ENCODE measurements around the gene COMMD1.
A peak's percentile ranks its signal among the peaks of the same experiment; 100 is the strongest.

COMMD1 gene

GRCh38 chr2:61924895-61925663 lies 19.6 kb downstream of the COMMD1 start:
- Histone ChIP-seq H3K4me3 (ENCODE audit: low read depth, low read length) (no peak overlapping the region), H3K27me3 (ENCODE audit: control insufficient read depth, insufficient read depth, low read length) (no peaks in the 10 kb centered on the region), H3K9me3 (ENCODE audit: control insufficient read depth, insufficient read depth, low read depth, low read length) (peaks cover 8% of the 10 kb centered on the region), H3K9ac (ENCODE audit: low read length) (no peak overlapping the region), H3K36me3 (ENCODE audit: control insufficient read depth, insufficient read depth, low read length) (no peaks in the 10 kb centered on the region), H3K27ac (ENCODE audit: low read depth, low read length) (no peak overlapping the region), H3K4me1 (ENCODE audit: control insufficient read depth, insufficient read depth, low read length) (no peaks in the 10 kb centered on the region; the same call in 1 of the 2 replicates)

- Histone ChIP-seq H3K4me3 (ENCODE audit: low read depth, low read length) (no peak overlapping the region), H3K27me3 (ENCODE audit: control insufficient read depth, insufficient read depth, low read length) (no peaks in the 10 kb centered on the region), H3K9ac (ENCODE audit: low read length) (no peak overlapping the region)
Measured at GRCh38 chr2:61926531-61927477, 21.3 kb downstream of the COMMD1 start.

GRCh38 chr2:61928826-61929461 lies 23.5 kb downstream of the COMMD1 start:
- H3K4me3 ChIP-seq (ENCODE audit: low read depth, low read length) = no peak overlapping the region
- no peaks in the 10 kb centered on the region for H3K27me3 ChIP-seq (ENCODE audit: control insufficient read depth, insufficient read depth, low read length)
- peaks cover 13% of the 10 kb centered on the region for H3K9me3 ChIP-seq (ENCODE audit: control insufficient read depth, insufficient read depth, low read depth, low read length)
- no peak overlapping the region for H3K27ac ChIP-seq (ENCODE audit: low read depth, low read length)
- no peaks in the 10 kb centered on the region for H3K36me3 ChIP-seq (ENCODE audit: control insufficient read depth, insufficient read depth, low read length)
- no peak overlapping the region for H3K9ac ChIP-seq (ENCODE audit: low read length)
- no peaks in the 10 kb centered on the region; the same call in 1 of the 2 replicates for H3K4me1 ChIP-seq (ENCODE audit: control insufficient read depth, insufficient read depth, low read length)

More at GRCh38 chr2:61926531-61927477, 21.3 kb downstream of the COMMD1 start:
- Histone ChIP-seq H3K4me1 (ENCODE audit: control insufficient read depth, insufficient read depth, low read length) (no peaks in the 10 kb centered on the region; the same call in 1 of the 2 replicates), H3K27ac (ENCODE audit: low read depth, low read length) (0 out of 2 replicates have a peak overlapping the region, but pooled peaks have one; percentile 29), H3K9me3 (ENCODE audit: control insufficient read depth, insufficient read depth, low read depth, low read length) (peaks cover 8% of the 10 kb centered on the region), H3K36me3 (ENCODE audit: control insufficient read depth, insufficient read depth, low read length) (no peaks in the 10 kb centered on the region)

DNA sequence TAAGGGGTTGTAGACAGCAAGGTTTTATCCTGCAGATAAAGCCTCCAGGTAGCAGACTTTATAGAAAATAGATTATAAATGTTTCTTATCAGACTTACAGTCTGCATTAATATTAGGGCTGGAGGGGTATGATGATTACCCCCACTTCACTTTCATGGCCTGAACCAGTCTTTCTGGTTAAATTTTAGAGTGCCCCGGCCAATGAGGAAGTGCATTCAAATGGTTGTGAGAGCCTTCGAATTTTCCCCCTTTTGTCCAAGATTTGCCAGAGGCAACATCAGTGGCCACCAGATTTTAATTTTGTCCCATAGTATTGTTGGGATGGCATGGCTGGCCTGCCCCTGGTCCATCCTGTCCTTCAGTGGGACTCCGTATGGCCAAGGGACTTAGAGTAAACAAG lies 31.6 kb downstream of the COMMD1 start:
- Histone ChIP-seq H3K4me1 (ENCODE audit: control insufficient read depth, insufficient read depth, low read length) (no peaks in the 10 kb centered on the region), H3K9me3 (ENCODE audit: control insufficient read depth, insufficient read depth, low read depth, low read length) (peaks cover 5% of the 10 kb centered on the region; the same call in 1 of the 2 replicates), H3K27ac (ENCODE audit: low read depth, low read length) (no peak overlapping the region), H3K4me3 (ENCODE audit: low read depth, low read length) (no peak overlapping the region), H3K36me3 (ENCODE audit: control insufficient read depth, insufficient read depth, low read length) (no peaks in the 10 kb centered on the region), H3K9ac (ENCODE audit: low read length) (no peak overlapping the region), H3K27me3 (ENCODE audit: control insufficient read depth, insufficient read depth, low read length) (no peaks in the 10 kb centered on the region)

DNA sequence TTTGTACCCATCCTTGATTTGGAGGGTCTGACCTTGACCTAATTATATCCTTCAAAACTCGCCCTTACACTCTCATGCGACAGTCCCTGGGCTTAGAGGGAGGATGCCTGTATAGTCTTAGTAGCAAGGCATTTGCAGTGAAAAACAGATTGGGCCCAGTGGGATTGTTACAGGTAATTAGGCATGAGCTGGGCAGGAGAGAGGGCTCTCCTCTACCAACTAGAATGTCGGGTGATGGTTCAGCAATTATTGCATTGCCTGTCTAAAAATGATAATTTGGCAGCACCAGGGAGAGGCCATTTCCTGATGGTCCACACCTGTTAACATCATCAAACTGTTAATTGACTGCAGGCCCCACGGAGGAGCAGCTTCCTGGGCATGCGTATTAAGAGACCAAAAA lies 32.4 kb downstream of the COMMD1 start:
- Histone ChIP-seq H3K27ac (ENCODE audit: low read depth, low read length) (no peak overlapping the region), H3K4me3 (ENCODE audit: low read depth, low read length) (no peak overlapping the region), H3K36me3 (ENCODE audit: control insufficient read depth, insufficient read depth, low read length) (no peaks in the 10 kb centered on the region), H3K9me3 (ENCODE audit: control insufficient read depth, insufficient read depth, low read depth, low read length) (peaks cover 5% of the 10 kb centered on the region; the same call in 1 of the 2 replicates), H3K9ac (ENCODE audit: low read length) (no peak overlapping the region), H3K27me3 (ENCODE audit: control insufficient read depth, insufficient read depth, low read length) (no peaks in the 10 kb centered on the region), H3K4me1 (ENCODE audit: control insufficient read depth, insufficient read depth, low read length) (no peaks in the 10 kb centered on the region)

DNA sequence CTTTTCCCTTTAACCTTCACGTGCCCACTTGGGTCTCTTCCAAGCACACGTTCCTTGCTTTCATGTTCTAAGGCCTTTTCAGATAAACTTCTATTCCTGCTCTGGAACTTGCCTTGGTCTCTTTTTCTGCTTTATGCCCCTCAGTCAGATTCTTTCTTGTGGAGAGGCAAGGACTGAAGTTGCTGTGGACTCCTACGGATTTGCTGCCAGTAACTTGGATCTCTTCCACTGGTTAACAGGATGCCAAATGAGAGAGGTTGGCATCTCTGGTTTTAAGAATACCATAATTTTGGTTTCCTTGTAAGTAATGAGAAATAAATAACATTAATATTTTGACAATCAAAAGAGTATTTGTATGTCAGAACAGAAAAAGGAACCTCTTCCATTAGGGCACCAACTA lies 33.0 kb downstream of the COMMD1 start:
- H3K27me3 ChIP-seq (ENCODE audit: control insufficient read depth, insufficient read depth, low read length) = no peaks in the 10 kb centered on the region
- H3K9ac ChIP-seq (ENCODE audit: low read length) = no peak overlapping the region
- H3K4me1 ChIP-seq (ENCODE audit: control insufficient read depth, insufficient read depth, low read length) = no peaks in the 10 kb centered on the region

GRCh38 chr2:61943251-61943650 lies 37.8 kb downstream of the COMMD1 start:
- H3K9me3 ChIP-seq (ENCODE audit: control insufficient read depth, insufficient read depth, low read depth, low read length) = no peaks in the 10 kb centered on the region
- H3K27ac ChIP-seq (ENCODE audit: low read depth, low read length) = no peak overlapping the region
- no peaks in the 10 kb centered on the region for H3K27me3 ChIP-seq (ENCODE audit: control insufficient read depth, insufficient read depth, low read length)
- no peaks in the 10 kb centered on the region for H3K36me3 ChIP-seq (ENCODE audit: control insufficient read depth, insufficient read depth, low read length)
- H3K4me3 ChIP-seq (ENCODE audit: low read depth, low read length) = no peak overlapping the region
- no peak overlapping the region for H3K9ac ChIP-seq (ENCODE audit: low read length)
- H3K4me1 ChIP-seq (ENCODE audit: control insufficient read depth, insufficient read depth, low read length) = no peaks in the 10 kb centered on the region

More for the DNA sequence above, 33.0 kb downstream of the COMMD1 start:
- no peaks in the 10 kb centered on the region for H3K36me3 ChIP-seq (ENCODE audit: control insufficient read depth, insufficient read depth, low read length)
- no peak overlapping the region for H3K27ac ChIP-seq (ENCODE audit: low read depth, low read length)
- H3K9me3 ChIP-seq (ENCODE audit: control insufficient read depth, insufficient read depth, low read depth, low read length) = no peaks in the 10 kb centered on the region
- H3K4me3 ChIP-seq (ENCODE audit: low read depth, low read length) = no peak overlapping the region

DNA sequence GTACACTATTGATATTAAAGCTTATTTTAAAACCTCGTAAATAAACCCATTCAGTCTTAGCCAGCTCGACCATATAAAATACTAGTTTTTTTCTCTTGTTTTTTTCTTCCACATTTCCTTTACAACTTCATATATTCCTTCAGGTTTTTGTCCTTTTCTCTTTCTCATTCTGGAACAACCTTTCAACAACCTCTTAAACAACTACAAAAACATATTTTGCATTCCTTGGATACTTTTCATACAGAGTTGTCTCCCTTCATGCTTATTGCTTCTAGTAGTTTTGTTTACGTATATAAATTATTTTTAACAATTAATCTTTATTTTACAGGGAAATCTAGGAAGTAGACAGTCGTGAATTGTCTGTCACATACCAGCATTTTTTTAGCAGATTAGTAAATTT lies 41.2 kb downstream of the COMMD1 start:
- H3K9me3 ChIP-seq (ENCODE audit: control insufficient read depth, insufficient read depth, low read depth, low read length) = peaks cover 6% of the 10 kb centered on the region; the same call in 1 of the 2 replicates
- no peak overlapping the region for H3K27ac ChIP-seq (ENCODE audit: low read depth, low read length)
- no peak overlapping the region for H3K4me3 ChIP-seq (ENCODE audit: low read depth, low read length)
- H3K36me3 ChIP-seq (ENCODE audit: control insufficient read depth, insufficient read depth, low read length) = no peaks in the 10 kb centered on the region
- H3K4me1 ChIP-seq (ENCODE audit: control insufficient read depth, insufficient read depth, low read length) = no peaks in the 10 kb centered on the region
- H3K9ac ChIP-seq (ENCODE audit: low read length) = no peak overlapping the region
- no peaks in the 10 kb centered on the region for H3K27me3 ChIP-seq (ENCODE audit: control insufficient read depth, insufficient read depth, low read length)

GRCh38 chr2:61948661-61949457 lies 43.4 kb downstream of the COMMD1 start:
- Histone ChIP-seq H3K27ac (ENCODE audit: low read depth, low read length) (no peak overlapping the region), H3K9me3 (ENCODE audit: control insufficient read depth, insufficient read depth, low read depth, low read length) (peaks cover 18% of the 10 kb centered on the region), H3K36me3 (ENCODE audit: control insufficient read depth, insufficient read depth, low read length) (no peaks in the 10 kb centered on the region), H3K4me3 (ENCODE audit: low read depth, low read length) (no peak overlapping the region), H3K4me1 (ENCODE audit: control insufficient read depth, insufficient read depth, low read length) (no peaks in the 10 kb centered on the region), H3K9ac (ENCODE audit: low read length) (no peak overlapping the region), H3K27me3 (ENCODE audit: control insufficient read depth, insufficient read depth, low read length) (no peaks in the 10 kb centered on the region)

GRCh38 chr2:61949458-61949713 lies 43.9 kb downstream of the COMMD1 start:
- H3K27me3 ChIP-seq (ENCODE audit: control insufficient read depth, insufficient read depth, low read length) = no peaks in the 10 kb centered on the region
- no peak overlapping the region for H3K4me3 ChIP-seq (ENCODE audit: low read depth, low read length)
- H3K9me3 ChIP-seq (ENCODE audit: control insufficient read depth, insufficient read depth, low read depth, low read length) = peaks cover 18% of the 10 kb centered on the region
- H3K9ac ChIP-seq (ENCODE audit: low read length) = no peak overlapping the region
- H3K36me3 ChIP-seq (ENCODE audit: control insufficient read depth, insufficient read depth, low read length) = no peaks in the 10 kb centered on the region
- no peaks in the 10 kb centered on the region for H3K4me1 ChIP-seq (ENCODE audit: control insufficient read depth, insufficient read depth, low read length)
- no peak overlapping the region for H3K27ac ChIP-seq (ENCODE audit: low read depth, low read length)

Data from HUES6 (cell line).